ENCODE results near the gene TMEM167A. TPM values are rescaled to one million over a fixed set of nuclear protein-coding genes. Genes with fewer than 3 reads are reported as not detected.

Gene TMEM167A
- total RNA-seq, 1 experiment from 2014 or later = 139 TPM

DNA sequence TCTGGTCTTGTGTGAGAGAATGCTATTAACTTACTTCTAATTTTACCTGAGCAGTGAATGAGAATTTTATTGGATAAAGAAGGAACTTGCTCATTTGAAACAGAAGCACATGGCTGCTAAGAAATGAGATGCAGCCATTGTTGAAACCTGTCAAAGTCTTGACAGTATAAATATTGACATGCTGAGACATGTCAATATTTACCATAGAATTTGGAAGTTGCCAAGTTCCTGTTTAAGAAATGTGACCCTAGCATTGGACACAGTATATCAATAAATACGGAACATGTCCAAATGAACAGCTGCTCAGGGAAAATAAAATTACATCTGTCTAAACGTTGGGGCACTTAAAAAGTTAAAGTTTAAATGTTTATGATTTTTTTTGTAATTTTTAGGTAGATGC, 7.9 kb upstream of the TMEM167A start:
- Histone ChIP-seq H2BK12ac (ENCODE audit: insufficient read length, low read depth, low read length) (no peak overlapping the region), H2BK120ac (ENCODE audit: low read depth, low read length, poor library complexity, severe bottlenecking) (no peak overlapping the region), H3K23me2 (ENCODE audit: insufficient read length, low read depth, low read length, poor library complexity, severe bottlenecking) (no peaks in the 10 kb centered on the region), H3K18ac (ENCODE audit: insufficient read length, low read depth, low read length) (no peak overlapping the region), H4K91ac (ENCODE audit: insufficient read length, low read depth, low read length) (no peak overlapping the region), H4K8ac (replicated peaks; ENCODE audit: insufficient read length, low read depth, low read length) (no peak overlapping the region), H4K20me1 (ENCODE audit: control insufficient read depth, insufficient read depth, insufficient read length) (no peaks in the 10 kb centered on the region), H3K27ac (ENCODE audit: insufficient read length, low read depth, low read length) (no peak overlapping the region), H3K79me1 (ENCODE audit: insufficient read depth, low read depth, low read length, poor library complexity, severe bottlenecking) (no peaks in the 10 kb centered on the region), H2AFZ (ENCODE audit: low read length) (no peak overlapping the region), H3T11ph (ENCODE audit: low read length) (no peak overlapping the region), H3K56ac (ENCODE audit: insufficient read length, low read depth, low read length) (no peak overlapping the region), H3K9me3 (ENCODE audit: control insufficient read depth, low read depth, low read length) (no peaks in the 10 kb centered on the region), H2BK20ac (ENCODE audit: low read depth, low read length, poor library complexity, severe bottlenecking) (no peak overlapping the region), H3K4me1 (ENCODE audit: insufficient read depth, low read length) (no peaks in the 10 kb centered on the region), H3K9ac (ENCODE audit: extremely low read depth, insufficient read length, low read length) (no peak overlapping the region), H3K27me3 (ENCODE audit: insufficient read depth, low read length) (no peaks in the 10 kb centered on the region), H3K23ac (ENCODE audit: insufficient read length, low read depth, low read length) (no peak overlapping the region), H3K4me2 (ENCODE audit: insufficient read depth, insufficient read length, low read length) (no peak overlapping the region), H3K79me2 (ENCODE audit: insufficient read depth, low read length) (no peaks in the 10 kb centered on the region), H2BK15ac (ENCODE audit: low read depth, low read length) (no peak overlapping the region), H4K5ac (ENCODE audit: insufficient read length, low read depth, low read length) (no peak overlapping the region), H2AK5ac (ENCODE audit: insufficient read length, low read length) (no peak overlapping the region), H3K4ac (ENCODE audit: low read depth, low read length) (no peak overlapping the region), H2BK5ac (ENCODE audit: insufficient read length, low read length) (no peak overlapping the region), H3K14ac (ENCODE audit: insufficient read depth, low read length) (no peak overlapping the region)
- Mint-ChIP-seq H3K9me3 (peaks cover 3% of the 10 kb centered on the region in 2 experiments; a peak in 3 of 5 replicates), H3K36me3 (ENCODE audit: insufficient read depth in 1 of 3, low read depth in 3 of 3) (peaks cover 2 to 4% (median 3%) of the 10 kb centered on the region in 3 experiments; a peak in 4 of 7 replicates), H3K4me3 (no peak overlapping the region), H3K27ac (no peak overlapping the region), H3K27me3 (ENCODE audit: low read depth) (no peaks in the 10 kb centered on the region), H3K4me1 (peaks cover 4 to 6% of the 10 kb centered on the region in 2 experiments)
- DNase-seq = no peak
- no peak for TF ChIP-seq CTCF (conservative IDR thresholded peaks at IDR 0.05)
- WGBS (ENCODE audit: extremely low coverage, insufficient read length, low lambda C conversion rate) = no CpG with 5 or more reads among the region's 2 CpGs
